ENCODE results near the gene RALGAPA1.
"Not testable (repeated sequence)": the region's sequence is repeated elsewhere in the genome, so short reads cannot be mapped to it uniquely, and the experiment has no call there.

DNA sequence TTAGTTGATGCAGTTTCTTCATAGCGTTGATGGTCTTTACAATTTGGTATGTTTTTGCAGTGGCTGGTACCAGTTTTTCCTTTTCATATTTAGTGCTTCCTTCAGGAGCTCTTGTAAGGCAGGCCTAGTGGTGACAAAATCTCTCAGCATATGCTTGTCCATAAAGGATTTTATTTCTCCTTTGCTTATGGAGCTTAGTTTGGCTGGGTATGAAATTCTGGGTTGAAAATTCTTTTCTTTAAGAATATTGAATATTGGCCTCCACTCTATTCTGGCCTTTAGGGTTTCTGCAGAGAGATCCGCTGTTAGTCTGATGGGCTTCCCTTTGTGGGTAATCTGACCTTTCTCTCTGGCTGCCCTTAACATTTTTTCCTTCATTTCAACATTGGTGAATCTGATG lies 33.1 kb upstream of the RALGAPA1 start:
- TF ChIP-seq, protein P1, sequence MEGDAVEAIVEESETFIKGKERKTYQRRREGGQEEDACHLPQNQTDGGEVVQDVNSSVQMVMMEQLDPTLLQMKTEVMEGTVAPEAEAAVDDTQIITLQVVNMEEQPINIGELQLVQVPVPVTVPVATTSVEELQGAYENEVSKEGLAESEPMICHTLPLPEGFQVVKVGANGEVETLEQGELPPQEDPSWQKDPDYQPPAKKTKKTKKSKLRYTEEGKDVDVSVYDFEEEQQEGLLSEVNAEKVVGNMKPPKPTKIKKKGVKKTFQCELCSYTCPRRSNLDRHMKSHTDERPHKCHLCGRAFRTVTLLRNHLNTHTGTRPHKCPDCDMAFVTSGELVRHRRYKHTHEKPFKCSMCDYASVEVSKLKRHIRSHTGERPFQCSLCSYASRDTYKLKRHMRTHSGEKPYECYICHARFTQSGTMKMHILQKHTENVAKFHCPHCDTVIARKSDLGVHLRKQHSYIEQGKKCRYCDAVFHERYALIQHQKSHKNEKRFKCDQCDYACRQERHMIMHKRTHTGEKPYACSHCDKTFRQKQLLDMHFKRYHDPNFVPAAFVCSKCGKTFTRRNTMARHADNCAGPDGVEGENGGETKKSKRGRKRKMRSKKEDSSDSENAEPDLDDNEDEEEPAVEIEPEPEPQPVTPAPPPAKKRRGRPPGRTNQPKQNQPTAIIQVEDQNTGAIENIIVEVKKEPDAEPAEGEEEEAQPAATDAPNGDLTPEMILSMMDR (IDR thresholded peaks at IDR 0.05) = not testable (repeated sequence)
- not testable (repeated sequence) for TF ChIP-seq POLR2A (IDR thresholded peaks at IDR 0.05)

All from stomach (tissue), 4 donors.